SHP77 (cell line): Measurements from ENCODE around the gene TTC38.
"Not testable (repeated sequence)": the region's sequence is repeated elsewhere in the genome, so short reads cannot be mapped to it uniquely, and the experiment has no call there.

Experiments used
- DNase-seq, 2 experiments: peaks; one replicate each; lab custom pipeline; 2025; lab: John Stamatoyannopoulos, UW

Gene TTC38

GRCh38 chr22:46246178-46246577 lies 21.6 kb upstream of the TTC38 start:
- DNase-seq: no peak

GRCh38 chr22:46247443-46247975 lies 20.3 kb upstream of the TTC38 start:
- no peak for DNase-seq

GRCh38 chr22:46250035-46250782 lies 17.6 kb upstream of the TTC38 start, which contains the start of gene CDPF1:
Gene CDPF1 (minus strand): TSS chr22:46250293. CDS start chr22:46248284, 2,009 bp downstream.
- DNase-seq: peak; percentile 87 to 95

GRCh38 chr22:46250783-46251125 lies 17.1 kb upstream of the TTC38 start:
- peak in 1 of 2 experiments; percentile 31 for DNase-seq

- no peak for DNase-seq
Observed at GRCh38 chr22:46251266-46251665, 16.5 kb upstream of the TTC38 start.

- DNase-seq: no peak
Observed at GRCh38 chr22:46251816-46252380, 15.9 kb upstream of the TTC38 start.

GRCh38 chr22:46256358-46256958 lies 11.3 kb upstream of the TTC38 start:
- DNase-seq: no peak

- no peak for DNase-seq
Observed at GRCh38 chr22:46259374-46259773, 8.4 kb upstream of the TTC38 start.

- DNase-seq: no peak
Observed at GRCh38 chr22:46260038-46260437, 7.8 kb upstream of the TTC38 start.

- DNase-seq: no peak
Observed at GRCh38 chr22:46262449-46263215, 5.2 kb upstream of the TTC38 start.

GRCh38 chr22:46263216-46263590 lies 4.6 kb upstream of the TTC38 start, which contains the start of gene PKDREJ:
Gene PKDREJ (minus strand): TSS chr22:46263343. CDS start chr22:46263322, 21 bp downstream.
- DNase-seq: no peak

GRCh38 chr22:46264520-46264919 lies 3.3 kb upstream of the TTC38 start:
- not testable (repeated sequence) for DNase-seq

- not testable (repeated sequence) for DNase-seq
Observed at GRCh38 chr22:46265627-46266026, 2.2 kb upstream of the TTC38 start.

- DNase-seq: no peak
Observed at GRCh38 chr22:46269564-46269963, 1.8 kb downstream of the TTC38 start.

GRCh38 chr22:46272196-46272595 lies 4.4 kb downstream of the TTC38 start:
- no peak for DNase-seq

- DNase-seq: no peak
Observed at GRCh38 chr22:46272762-46273431, 5.1 kb downstream of the TTC38 start.

- DNase-seq: no peak
Observed at GRCh38 chr22:46273432-46274148, 5.8 kb downstream of the TTC38 start.

GRCh38 chr22:46274381-46274780 lies 6.6 kb downstream of the TTC38 start:
- DNase-seq: no peak

- no peak for DNase-seq
Observed at GRCh38 chr22:46275455-46276122, 7.8 kb downstream of the TTC38 start.

- DNase-seq: no peak
Observed at GRCh38 chr22:46276563-46276962, 8.8 kb downstream of the TTC38 start.
